Rectal smooth muscle tissue (tissue), 1 donor: ENCODE data around the gene PATE2.

Source experiments
- H3K27ac ChIP-seq: one replicate; pipeline ENCODE4 v1.7.0; 2013; ENCODE audit warnings: low read depth, low read length, inconsistent platforms
- H3K27me3 ChIP-seq: one replicate; pipeline ENCODE4 v1.7.0; 2013; ENCODE audit warnings: low read length; ENCODE audit not compliant: control insufficient read depth, insufficient read depth
- H3K36me3 ChIP-seq: one replicate; pipeline ENCODE4 v1.7.0; 2013; ENCODE audit warnings: low read length; ENCODE audit not compliant: control insufficient read depth, insufficient read depth
- H3K4me1 ChIP-seq: one replicate; pipeline ENCODE4 v1.7.0; 2013; ENCODE audit warnings: low read length; ENCODE audit not compliant: control insufficient read depth, insufficient read depth
- H3K4me3 ChIP-seq: one replicate; pipeline ENCODE4 v1.7.0; 2013; ENCODE audit warnings: low read length
- H3K9ac ChIP-seq: one replicate; pipeline ENCODE4 v1.7.0; 2013; ENCODE audit warnings: low read length

Gene PATE2

GRCh38 chr11:125766251-125766650 lies 12.4 kb downstream of the PATE2 start:
- Histone ChIP-seq H3K4me1 (no peaks in the 10 kb centered on the region), H3K27me3 (no peaks in the 10 kb centered on the region), H3K4me3 (no peak overlapping the region), H3K36me3 (no peaks in the 10 kb centered on the region), H3K9ac (no peak overlapping the region), H3K27ac (no peak overlapping the region)

GRCh38 chr11:125763483-125763882 lies 15.1 kb downstream of the PATE2 start:
- Histone ChIP-seq H3K9ac (no peak overlapping the region), H3K4me1 (no peaks in the 10 kb centered on the region), H3K27me3 (no peaks in the 10 kb centered on the region), H3K27ac (no peak overlapping the region), H3K36me3 (no peaks in the 10 kb centered on the region), H3K4me3 (no peak overlapping the region)

DNA sequence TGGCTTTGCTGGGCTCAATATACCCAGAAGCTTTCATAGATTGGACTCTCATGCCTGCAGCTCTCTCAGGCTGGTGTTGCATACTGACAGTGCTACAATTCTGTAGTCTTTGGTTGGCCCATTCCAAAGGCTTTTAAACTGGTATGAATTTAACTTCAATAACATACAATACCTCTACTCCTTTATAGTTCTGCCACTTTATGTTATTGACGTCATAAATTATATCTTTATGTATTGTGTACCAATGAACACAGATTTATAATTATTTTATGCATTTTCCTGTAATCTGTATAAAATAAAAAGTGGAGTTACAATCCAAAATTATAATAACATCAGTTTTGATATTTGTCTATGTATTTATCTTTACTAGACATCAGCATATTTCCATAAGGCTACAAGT lies 16.2 kb downstream of the PATE2 start:
- no peaks in the 10 kb centered on the region for H3K36me3 ChIP-seq
- H3K9ac ChIP-seq = no peak overlapping the region
- H3K4me3 ChIP-seq = no peak overlapping the region
- no peak overlapping the region for H3K27ac ChIP-seq
- no peaks in the 10 kb centered on the region for H3K27me3 ChIP-seq
- no peaks in the 10 kb centered on the region for H3K4me1 ChIP-seq

DNA sequence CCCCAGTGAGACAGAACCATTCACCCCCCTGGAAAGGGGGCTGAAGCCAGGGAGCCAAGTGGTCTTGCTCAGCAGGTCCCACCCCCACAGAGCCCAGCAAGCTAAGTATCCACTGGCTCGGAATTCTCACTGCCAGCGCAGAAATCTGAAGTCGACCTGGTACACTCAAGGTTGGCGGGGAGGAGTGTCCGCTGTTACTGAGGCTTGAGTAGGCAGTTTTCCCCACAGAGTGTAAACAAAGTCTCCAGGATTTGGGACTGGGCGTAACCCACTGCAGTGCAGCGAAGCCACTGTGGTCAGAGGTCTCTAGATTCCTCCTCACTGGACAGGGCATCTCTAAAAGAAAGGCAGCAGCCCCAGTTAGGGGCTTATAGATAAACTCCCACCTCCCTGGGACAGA lies 22.6 kb downstream of the PATE2 start:
- no peaks in the 10 kb centered on the region for H3K27me3 ChIP-seq
- no peak overlapping the region for H3K9ac ChIP-seq
- no peaks in the 10 kb centered on the region for H3K4me1 ChIP-seq
- no peak overlapping the region for H3K27ac ChIP-seq
- H3K4me3 ChIP-seq = no peak overlapping the region
- H3K36me3 ChIP-seq = no peaks in the 10 kb centered on the region

DNA sequence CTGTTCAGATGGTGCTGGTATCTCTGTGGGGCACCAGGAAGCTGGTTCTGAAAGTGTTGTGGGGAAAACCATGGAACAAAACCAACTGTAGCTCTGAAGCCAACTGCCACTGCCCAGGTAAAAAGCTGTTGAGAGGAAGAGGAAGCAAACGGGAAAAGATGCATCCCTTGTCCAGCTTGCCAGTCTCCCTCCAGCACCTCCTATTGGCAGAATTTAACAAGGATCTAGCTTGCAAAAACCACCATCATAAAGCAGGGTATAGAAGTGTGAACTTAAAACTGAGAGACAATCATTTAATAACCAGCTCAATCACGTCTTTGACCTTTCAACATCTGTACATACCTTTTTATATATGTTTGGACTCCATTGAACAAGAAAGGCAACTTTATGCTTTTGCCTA lies 28.0 kb downstream of the PATE2 start:
- Histone ChIP-seq H3K36me3 (no peaks in the 10 kb centered on the region), H3K27me3 (no peaks in the 10 kb centered on the region), H3K4me1 (no peaks in the 10 kb centered on the region), H3K4me3 (no peak overlapping the region), H3K9ac (no peak overlapping the region), H3K27ac (no peak overlapping the region)

- no peaks in the 10 kb centered on the region for H3K36me3 ChIP-seq
- H3K27ac ChIP-seq = no peak within 1 kb of the TSS
- H3K4me3 ChIP-seq = no peak within 1 kb of the TSS
- no peaks in the 10 kb centered on the region for H3K27me3 ChIP-seq
- H3K4me1 ChIP-seq = no peaks in the 10 kb centered on the region
- H3K9ac ChIP-seq = no peak within 1 kb of the TSS
These were observed 32.6 kb downstream of the PATE2 start, which contains the start of gene PATE1 for GRCh38 chr11:125745979-125746378. TSS of gene PATE1 (plus strand) at chr11:125746279. CDS start at chr11:125746305, 26 bp downstream.

- Histone ChIP-seq H3K9ac (no peak overlapping the region), H3K4me1 (no peaks in the 10 kb centered on the region), H3K27ac (no peak overlapping the region), H3K4me3 (no peak overlapping the region), H3K36me3 (no peaks in the 10 kb centered on the region), H3K27me3 (no peaks in the 10 kb centered on the region)
These were observed 34.9 kb downstream of the PATE2 start for GRCh38 chr11:125743681-125744080.

- no peaks in the 10 kb centered on the region for H3K27me3 ChIP-seq
- no peaks in the 10 kb centered on the region for H3K36me3 ChIP-seq
- no peak overlapping the region for H3K9ac ChIP-seq
- no peaks in the 10 kb centered on the region for H3K4me1 ChIP-seq
- H3K27ac ChIP-seq = no peak overlapping the region
- H3K4me3 ChIP-seq = no peak overlapping the region
These were observed 38.0 kb downstream of the PATE2 start for GRCh38 chr11:125740617-125741016.

DNA sequence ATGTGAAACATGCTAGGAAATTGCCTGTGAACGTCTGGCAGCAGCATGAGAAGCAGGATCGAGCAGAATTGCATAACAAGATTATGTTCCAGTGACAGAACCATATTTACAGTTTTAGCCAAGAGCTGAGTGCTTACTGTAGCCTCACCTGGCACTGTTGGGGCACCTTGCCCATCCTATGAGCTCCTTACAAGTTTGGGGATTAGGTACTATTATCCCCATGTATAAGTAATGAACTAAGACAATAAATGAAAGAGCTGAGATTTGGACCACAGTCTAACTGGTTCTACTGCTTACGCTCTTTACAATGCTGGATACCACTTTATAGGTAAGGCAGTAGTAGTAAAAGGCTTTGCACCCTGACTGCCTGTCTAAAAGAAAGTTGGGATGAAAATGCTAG lies 49.7 kb downstream of the PATE2 start:
- Histone ChIP-seq H3K36me3 (no peaks in the 10 kb centered on the region), H3K4me1 (no peaks in the 10 kb centered on the region), H3K27me3 (no peaks in the 10 kb centered on the region), H3K9ac (no peak overlapping the region), H3K4me3 (no peak overlapping the region), H3K27ac (no peak overlapping the region)
